ENCODE results near the gene C1QTNF1. TPM values are rescaled to one million over a fixed set of nuclear protein-coding genes. Genes with fewer than 3 reads are reported as not detected.

The C1QTNF1 gene
- total and polyA plus RNA-seq, 8 donors: 2.9 to 20.3 (median 12.7) TPM

DNA sequence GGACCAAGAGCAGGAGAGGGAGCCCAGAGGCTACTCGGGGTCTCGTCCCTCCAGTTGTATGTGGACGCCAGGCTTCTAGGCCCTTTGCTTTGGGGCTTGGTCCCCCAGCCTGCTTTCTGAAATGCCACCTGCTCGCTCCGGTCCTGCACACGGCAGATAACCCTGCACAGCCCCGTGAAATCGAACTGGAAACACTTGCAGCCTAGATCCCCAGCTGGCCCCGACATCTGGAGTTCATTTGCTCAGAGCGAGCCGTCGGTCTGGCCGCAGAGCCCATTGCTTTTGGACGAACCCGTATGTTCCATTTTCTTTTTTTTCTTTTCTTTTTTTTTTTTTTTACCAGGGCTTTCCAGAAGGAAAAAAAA lies 22.9 kb downstream of the C1QTNF1 start:
- intact Hi-C loops (cut with DNase I; ENCODE audit: low total_unique reads): no loop called here
- DNase-seq: peak in 1 of 2 donors; percentile 74

GRCh38 chr17:79047291-79047920 lies 23.4 kb downstream of the C1QTNF1 start:
- TF ChIP-seq POLR2AphosphoS5 (IDR thresholded peaks at IDR 0.05) (no peak), CTCF (IDR thresholded peaks at IDR 0.05) (no peak), EP300 (IDR thresholded peaks at IDR 0.05) (no peak), POLR2A (IDR thresholded peaks at IDR 0.05) (no peak)
- Histone ChIP-seq H3K4me3 (no peak overlapping the region), H3K27ac (peak overlapping the region in 1 of 5 donors; percentile 35), H3K36me3 (peaks cover 0 to 11% (median 0%) of the 10 kb centered on the region in 4 donors), H3K9me3 (no peaks in the 10 kb centered on the region), H3K27me3 (peaks cover 0 to 28% (median 0%) of the 10 kb centered on the region in 3 donors), H3K4me1 (peaks cover 0 to 19% (median 15%) of the 10 kb centered on the region in 4 donors)
- 89 to 94% (median 93%) methylated on average over 21 to 30 of the region's 30 CpGs for WGBS, 5 donors
- intact Hi-C loops (cut with DNase I; ENCODE audit: low total_unique reads): no loop called here
- no peak for DNase-seq

More for the DNA sequence above, 22.9 kb downstream of the C1QTNF1 start:
- WGBS, 5 donors: 60 to 81% (median 77%) methylated on average over 15 of the region's 15 CpGs
- Histone ChIP-seq H3K36me3 (peaks cover 0 to 11% (median 0%) of the 10 kb centered on the region in 4 donors), H3K27ac (peak overlapping the region in 2 of 5 donors; percentile 34 to 35), H3K4me3 (no peak overlapping the region), H3K9me3 (no peaks in the 10 kb centered on the region), H3K27me3 (peaks cover 0 to 28% (median 0%) of the 10 kb centered on the region in 3 donors), H3K4me1 (peaks cover 0 to 23% (median 19%) of the 10 kb centered on the region in 4 donors)
- TF ChIP-seq EP300 (IDR thresholded peaks at IDR 0.05): no peak
- TF ChIP-seq CTCF (IDR thresholded peaks at IDR 0.05): no peak
- TF ChIP-seq POLR2AphosphoS5 (IDR thresholded peaks at IDR 0.05): no peak
- TF ChIP-seq POLR2A (IDR thresholded peaks at IDR 0.05): no peak

DNA sequence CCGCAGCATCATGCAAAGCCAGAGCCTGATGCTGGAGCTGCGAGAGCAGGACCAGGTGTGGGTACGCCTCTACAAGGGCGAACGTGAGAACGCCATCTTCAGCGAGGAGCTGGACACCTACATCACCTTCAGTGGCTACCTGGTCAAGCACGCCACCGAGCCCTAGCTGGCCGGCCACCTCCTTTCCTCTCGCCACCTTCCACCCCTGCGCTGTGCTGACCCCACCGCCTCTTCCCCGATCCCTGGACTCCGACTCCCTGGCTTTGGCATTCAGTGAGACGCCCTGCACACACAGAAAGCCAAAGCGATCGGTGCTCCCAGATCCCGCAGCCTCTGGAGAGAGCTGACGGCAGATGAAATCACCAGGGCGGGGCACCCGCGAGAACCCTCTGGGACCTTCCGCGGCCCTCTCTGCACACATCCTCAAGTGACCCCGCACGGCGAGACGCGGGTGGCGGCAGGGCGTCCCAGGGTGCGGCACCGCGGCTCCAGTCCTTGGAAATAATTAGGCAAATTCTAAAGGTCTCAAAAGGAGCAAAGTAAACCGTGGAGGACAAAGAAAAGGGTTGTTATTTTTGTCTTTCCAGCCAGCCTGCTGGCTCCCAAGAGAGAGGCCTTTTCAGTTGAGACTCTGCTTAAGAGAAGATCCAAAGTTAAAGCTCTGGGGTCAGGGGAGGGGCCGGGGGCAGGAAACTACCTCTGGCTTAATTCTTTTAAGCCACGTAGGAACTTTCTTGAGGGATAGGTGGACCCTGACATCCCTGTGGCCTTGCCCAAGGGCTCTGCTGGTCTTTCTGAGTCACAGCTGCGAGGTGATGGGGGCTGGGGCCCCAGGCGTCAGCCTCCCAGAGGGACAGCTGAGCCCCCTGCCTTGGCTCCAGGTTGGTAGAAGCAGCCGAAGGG lies 24.2 kb downstream of the C1QTNF1 start:
- 48 to 74% (median 64%) methylated on average over 26 to 41 of the region's 41 CpGs for WGBS, 5 donors
- DNase-seq: peak; percentile 39 to 57
- no peak overlapping the region for H3K27ac ChIP-seq
- no peak overlapping the region for H3K4me3 ChIP-seq
- peaks cover 0 to 28% (median 0%) of the 10 kb centered on the region in 3 donors for H3K27me3 ChIP-seq
- intact Hi-C loops (cut with DNase I; ENCODE audit: low total_unique reads): no loop called here
- H3K36me3 ChIP-seq: peaks cover 0 to 11% (median 0%) of the 10 kb centered on the region in 4 donors
- no peak for TF ChIP-seq EP300 (IDR thresholded peaks at IDR 0.05)
- TF ChIP-seq CTCF (IDR thresholded peaks at IDR 0.05): no peak
- no peak for TF ChIP-seq POLR2AphosphoS5 (IDR thresholded peaks at IDR 0.05)
- no peak for TF ChIP-seq POLR2A (IDR thresholded peaks at IDR 0.05)
- H3K4me1 ChIP-seq: peaks cover 0 to 19% (median 15%) of the 10 kb centered on the region in 4 donors
- peaks cover 0 to under 1% (median 0%) of the 10 kb centered on the region in 4 donors for H3K9me3 ChIP-seq
